GM23248 (cell line): Measurements from ENCODE around the gene EXOC3L2. TPM values are rescaled to one million over a fixed set of nuclear protein-coding genes. Genes with fewer than 3 reads are reported as not detected.

Experiments
- DNase-seq: peaks from one replicate; pipeline ENCODE4 v3.0.0-alpha.2; 2015
- H2AFZ ChIP-seq: fragments of 200-600 bp; sonication (generic); 2 replicates; pipeline ENCODE4 v1.6.1; 2016; ENCODE audit warnings: antibody characterized with exemption
- H3F3A ChIP-seq: fragments of 200-600 bp; sonication (generic); 2 replicates; pipeline ENCODE4 v1.6.1; 2016; ENCODE audit warnings: mild to moderate bottlenecking, antibody characterized with exemption, mixed run types; ENCODE audit not compliant: insufficient read depth
- H3K27ac ChIP-seq: fragments of 200-600 bp; sonication (generic); 2 replicates; pipeline ENCODE4 v1.5.1; 2016; ENCODE audit warnings: mild to moderate bottlenecking
- H3K27me3 ChIP-seq: fragments of 200-600 bp; sonication (generic); replicated peaks from 2 replicates; pipeline ENCODE4 v1.6.1; 2016; ENCODE audit warnings: mild to moderate bottlenecking; ENCODE audit not compliant: insufficient read depth
- H3K36me3 ChIP-seq: fragments of 200-600 bp; sonication (generic); 2 replicates; pipeline ENCODE4 v1.6.1; 2016; ENCODE audit warnings: low read depth, mild to moderate bottlenecking
- H3K4me1 ChIP-seq: fragments of 200-600 bp; sonication (generic); 2 replicates; pipeline ENCODE4 v1.6.1; 2016; ENCODE audit warnings: mild to moderate bottlenecking; ENCODE audit not compliant: insufficient read depth
- H3K4me2 ChIP-seq: fragments of 200-600 bp; sonication (generic); one replicate; pipeline ENCODE4 v1.6.1; 2016; ENCODE audit warnings: mild to moderate bottlenecking; ENCODE audit not compliant: unreplicated experiment
- H3K4me3 ChIP-seq: fragments of 200-600 bp; sonication (generic); 2 replicates; pipeline ENCODE4 v1.5.1; 2016; ENCODE audit warnings: mild to moderate bottlenecking
- H3K79me2 ChIP-seq: fragments of 200-600 bp; sonication (generic); 2 replicates; pipeline ENCODE4 v1.6.1; 2016; ENCODE audit warnings: mild to moderate bottlenecking; ENCODE audit not compliant: insufficient read depth
- H3K9ac ChIP-seq: fragments of 200-600 bp; sonication (generic); 2 replicates; pipeline ENCODE4 v1.6.1; 2016; ENCODE audit warnings: mild to moderate bottlenecking
- H3K9me2 ChIP-seq: fragments of 200-600 bp; sonication (generic); 2 replicates; pipeline ENCODE4 v1.6.1; 2016; ENCODE audit warnings: mixed run types, mild to moderate bottlenecking, moderate library complexity; ENCODE audit not compliant: insufficient read depth
- H3K9me3 ChIP-seq: fragments of 200-600 bp; sonication (generic); one replicate; pipeline ENCODE4 v1.6.1; 2017; ENCODE audit warnings: low read depth
- H4K20me1 ChIP-seq: fragments of 200-600 bp; sonication (generic); 2 replicates; pipeline ENCODE4 v1.6.0; 2016; ENCODE audit not compliant: insufficient read depth
- EZH2 ChIP-seq: fragments of 200-600 bp; sonication (generic); IDR thresholded peaks from 2 replicates; pipeline ENCODE4 v1.6.1; 2018; ENCODE audit warnings: antibody characterized with exemption, mild to moderate bottlenecking; ENCODE audit not compliant: insufficient read depth, poor library complexity, severe bottlenecking
- EZH2phosphoT487 ChIP-seq: fragments of 200-600 bp; sonication (generic); IDR thresholded peaks from 2 replicates; pipeline ENCODE4 v1.6.1; 2018; ENCODE audit warnings: antibody characterized with exemption, moderate library complexity, mild to moderate bottlenecking, low read depth; ENCODE audit not compliant: insufficient read depth
- WGBS, 2 experiments: methylation state at CpG; one replicate each; pipeline ENCODE4 v1.1.6; 2015 to 2017; ENCODE audit warnings: low lambda C conversion rate in 2 of 2, low coverage in 1 of 2; ENCODE audit errors: missing lambda C conversion rate in 2 of 2; 5-methylcytosine and 5-hydroxymethylcytosine counted together
- in situ Hi-C: fragments of 300-500 bp; cut with MboI; formaldehyde crosslinking; loops from 2 replicates; pipeline ENCODE4 v1.15.0; 2020
- polyA plus RNA-seq: library from polyadenylated mRNA; unstranded; fragments of >200 nt; fragmentation: Nextera tagmentation; extraction: Ambion mirVana; gene quantifications from 2 replicates; pipeline ENCODE4 v1.2.1, GENCODE V29; 2016
- total RNA-seq: library from RNA; depleted of rRNA; stranded (reverse); fragments of >200 nt; shearing (Covaris generic); gene quantifications from 2 replicates; pipeline ENCODE4 v1.2.3, GENCODE V29; 2014

The EXOC3L2 gene
- total and polyA plus RNA-seq, 2 experiments from 2014 or later = not detected

DNA sequence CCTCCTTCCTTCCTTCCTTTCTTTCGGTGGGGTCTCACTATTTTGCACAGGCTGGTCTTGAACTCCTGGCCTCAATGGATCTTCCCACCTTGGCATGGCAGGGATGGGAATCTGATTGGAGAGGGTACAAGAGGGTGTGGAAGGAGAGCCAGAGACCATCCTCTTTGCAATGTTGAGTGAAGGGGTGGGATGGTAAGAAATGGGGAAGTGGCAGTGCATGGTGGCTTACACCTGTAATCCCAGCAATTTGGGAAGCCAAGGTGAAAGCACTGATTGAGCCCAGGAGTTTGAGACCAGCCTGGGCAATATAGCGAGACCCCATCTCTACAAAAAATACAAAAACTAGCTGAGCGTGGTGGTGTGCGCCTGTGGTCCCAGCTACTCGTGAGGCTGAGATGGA is 61.1 kb downstream of the EXOC3L2 start:
- TF ChIP-seq EZH2 (no peak), EZH2phosphoT487 (no peak)
- H4K20me1 ChIP-seq = no peaks in the 10 kb centered on the region
- WGBS, 2 experiments = 97 to 99% methylated on average over 5 of the region's 5 CpGs
- no peaks in the 10 kb centered on the region for H3K9me2 ChIP-seq
- H3K27me3 ChIP-seq = no peaks in the 10 kb centered on the region
- H3K4me1 ChIP-seq = no peaks in the 10 kb centered on the region
- H3K9me3 ChIP-seq = no peaks in the 10 kb centered on the region
- DNase-seq = no peak
- H3K27ac ChIP-seq = no peak overlapping the region
- H3F3A ChIP-seq = no peaks in the 10 kb centered on the region
- peaks cover 28% of the 10 kb centered on the region for H3K79me2 ChIP-seq
- no peak overlapping the region for H2AFZ ChIP-seq
- H3K36me3 ChIP-seq = no peaks in the 10 kb centered on the region
- no peak overlapping the region for H3K9ac ChIP-seq
- in situ Hi-C loops = no loop called here
- no peak overlapping the region for H3K4me2 ChIP-seq
- H3K4me3 ChIP-seq = no peak overlapping the region

GRCh38 chr19:45182758-45183157 is 62.4 kb downstream of the EXOC3L2 start:
- Histone ChIP-seq H3K9me3 (no peaks in the 10 kb centered on the region), H3K27me3 (no peaks in the 10 kb centered on the region), H3K79me2 (peaks cover 28% of the 10 kb centered on the region), H3K4me1 (no peaks in the 10 kb centered on the region), H3K27ac (no peak overlapping the region), H2AFZ (no peak overlapping the region), H4K20me1 (no peaks in the 10 kb centered on the region), H3K9ac (no peak overlapping the region), H3F3A (peaks cover 4% of the 10 kb centered on the region; the same call in 1 of the 2 replicates), H3K4me2 (no peak overlapping the region), H3K36me3 (no peaks in the 10 kb centered on the region), H3K9me2 (no peaks in the 10 kb centered on the region), H3K4me3 (no peak overlapping the region)
- WGBS, 2 experiments = 85 to 88% methylated on average over 4 of the region's 4 CpGs
- in situ Hi-C loops = no loop called here
- TF ChIP-seq EZH2 (no peak), EZH2phosphoT487 (no peak)
- DNase-seq = no peak

DNA sequence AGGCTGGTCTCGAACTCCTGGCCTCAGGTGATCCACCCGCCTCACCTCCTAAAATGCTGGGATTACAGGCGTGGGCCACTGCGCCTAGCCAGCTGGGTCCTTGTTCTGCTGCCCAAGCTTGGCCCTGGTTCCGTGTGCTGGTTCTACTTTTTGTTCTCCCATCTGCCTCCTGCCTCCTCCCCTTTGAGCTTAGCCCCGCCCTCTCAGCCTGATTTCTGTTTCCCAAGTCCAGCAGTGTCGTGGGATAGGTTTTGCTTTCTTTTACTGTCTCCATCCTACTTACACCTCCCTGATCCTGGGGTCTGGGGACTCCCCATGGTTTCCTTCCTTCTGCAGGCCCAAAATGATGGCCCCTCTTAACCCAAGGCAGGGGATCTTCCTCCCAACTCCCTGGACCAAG is 64.3 kb downstream of the EXOC3L2 start:
- Histone ChIP-seq H3K9ac (0 out of 2 replicates have a peak overlapping the region, but pooled peaks have one; percentile 6), H3K9me3 (no peaks in the 10 kb centered on the region), H3K4me3 (no peak overlapping the region), H3K9me2 (no peaks in the 10 kb centered on the region), H3F3A (peaks cover 10% of the 10 kb centered on the region; the same call in 1 of the 2 replicates), H3K4me1 (0 out of 2 replicates have a peak, but pooled peaks cover 7% of the 10 kb centered on the region), H3K36me3 (no peaks in the 10 kb centered on the region), H4K20me1 (no peaks in the 10 kb centered on the region), H3K4me2 (peak overlapping the region; percentile 5), H3K27ac (no peak overlapping the region), H2AFZ (no peak overlapping the region), H3K27me3 (no peaks in the 10 kb centered on the region), H3K79me2 (peaks cover 28% of the 10 kb centered on the region)
- TF ChIP-seq EZH2 = no peak
- no peak for TF ChIP-seq EZH2phosphoT487
- in situ Hi-C loops = no loop called here
- 69 to 74% methylated on average over 7 of the region's 7 CpGs for WGBS, 2 experiments
- DNase-seq = peak; percentile 45

DNA sequence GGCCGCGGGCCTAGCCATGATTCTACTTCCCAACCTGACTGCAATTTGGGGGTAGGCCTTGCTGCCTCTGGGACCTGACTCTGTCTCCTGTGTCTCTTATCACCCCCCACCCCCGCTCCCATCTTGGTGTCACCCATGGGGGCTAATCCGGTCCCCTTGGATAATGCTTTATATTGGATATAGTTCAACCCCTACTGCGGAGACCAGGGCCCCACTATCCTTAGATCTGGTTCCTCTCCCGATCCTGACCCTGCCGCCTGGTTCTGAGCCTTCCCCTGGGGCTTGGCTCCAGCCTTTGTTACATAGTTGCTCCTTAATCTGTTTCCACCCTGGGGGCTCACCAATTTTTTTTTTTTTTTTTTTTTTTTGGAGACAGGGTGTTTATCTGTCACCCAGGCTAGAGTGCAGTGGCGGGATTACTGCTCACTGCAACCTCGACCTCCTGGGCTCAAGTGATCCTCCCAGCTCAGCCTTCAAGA is 65.3 kb downstream of the EXOC3L2 start:
- 38 to 40% methylated on average over 9 of the region's 9 CpGs for WGBS, 2 experiments
- Histone ChIP-seq H3K9me3 (no peaks in the 10 kb centered on the region), H3K9ac (peak overlapping the region; percentile 94), H3K9me2 (no peaks in the 10 kb centered on the region), H3K36me3 (no peaks in the 10 kb centered on the region), H3K4me1 (0 out of 2 replicates have a peak, but pooled peaks cover 13% of the 10 kb centered on the region), H4K20me1 (no peaks in the 10 kb centered on the region), H2AFZ (peak overlapping the region; percentile 68), H3K27me3 (no peaks in the 10 kb centered on the region), H3K4me3 (peak overlapping the region; percentile 90), H3F3A (peaks cover 14% of the 10 kb centered on the region; the same call in 1 of the 2 replicates), H3K4me2 (peak overlapping the region; percentile 85), H3K79me2 (peaks cover 28% of the 10 kb centered on the region), H3K27ac (peak overlapping the region; percentile 88)
- in situ Hi-C loops = no loop called here
- no peak for DNase-seq
- TF ChIP-seq EZH2phosphoT487 (no peak), EZH2 (no peak)
